Testis (tissue), 2 donors: ENCODE results near the gene SLC17A3.

Source experiments
- POLR2A ChIP-seq: fragments of 450-650 bp; IDR thresholded peaks from one replicate; pipeline ENCODE4 v1.6.1; 2017; ENCODE audit warnings: antibody characterized with exemption, mild to moderate bottlenecking, moderate library complexity
- TF ChIP-seq, protein P1 (sequence below), 3 experiments: fragments of 450-650 bp in 2 of 3; fragments of 200-600 bp in 1 of 3; sonication (generic) in 1 of 3; IDR thresholded peaks; one replicate each; pipeline ENCODE4 v1.5.1; 2016 to 2019; ENCODE audit warnings: antibody characterized with exemption in 3 of 3, mild to moderate bottlenecking in 2 of 3, moderate library complexity in 1 of 3

- TF ChIP-seq, protein P1, sequence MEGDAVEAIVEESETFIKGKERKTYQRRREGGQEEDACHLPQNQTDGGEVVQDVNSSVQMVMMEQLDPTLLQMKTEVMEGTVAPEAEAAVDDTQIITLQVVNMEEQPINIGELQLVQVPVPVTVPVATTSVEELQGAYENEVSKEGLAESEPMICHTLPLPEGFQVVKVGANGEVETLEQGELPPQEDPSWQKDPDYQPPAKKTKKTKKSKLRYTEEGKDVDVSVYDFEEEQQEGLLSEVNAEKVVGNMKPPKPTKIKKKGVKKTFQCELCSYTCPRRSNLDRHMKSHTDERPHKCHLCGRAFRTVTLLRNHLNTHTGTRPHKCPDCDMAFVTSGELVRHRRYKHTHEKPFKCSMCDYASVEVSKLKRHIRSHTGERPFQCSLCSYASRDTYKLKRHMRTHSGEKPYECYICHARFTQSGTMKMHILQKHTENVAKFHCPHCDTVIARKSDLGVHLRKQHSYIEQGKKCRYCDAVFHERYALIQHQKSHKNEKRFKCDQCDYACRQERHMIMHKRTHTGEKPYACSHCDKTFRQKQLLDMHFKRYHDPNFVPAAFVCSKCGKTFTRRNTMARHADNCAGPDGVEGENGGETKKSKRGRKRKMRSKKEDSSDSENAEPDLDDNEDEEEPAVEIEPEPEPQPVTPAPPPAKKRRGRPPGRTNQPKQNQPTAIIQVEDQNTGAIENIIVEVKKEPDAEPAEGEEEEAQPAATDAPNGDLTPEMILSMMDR (IDR thresholded peaks at IDR 0.05): no peak
- no peak for TF ChIP-seq POLR2A
Observed at GRCh38 chr6:25899580-25900408, 25.8 kb upstream of the SLC17A3 start.
